ENCODE measurements around the gene CSAD. TPM values are rescaled to one million over a fixed set of nuclear protein-coding genes. Genes with fewer than 3 reads are reported as not detected.
A peak's percentile ranks its signal among the peaks of the same experiment; 100 is the strongest.

Gene CSAD
- total RNA-seq, 2 donors from 2014 or later: 70.8 to 89.5 TPM

GRCh38 chr12:53187145-53187899 lies 6.6 kb upstream of the CSAD start:
- peaks cover 17 to 37% of the 10 kb centered on the region in 2 donors for H3K4me1 ChIP-seq (ENCODE audit: control insufficient read depth in 1 of 2, low read depth in 2 of 2)
- TF ChIP-seq CTCF (IDR thresholded peaks at IDR 0.05): no peak
- no peaks in the 10 kb centered on the region for H3K9me3 ChIP-seq
- no peak for DNase-seq (ENCODE audit: low spot score)
- H3K27me3 ChIP-seq (replicated peaks; ENCODE audit: insufficient read depth): no peaks in the 10 kb centered on the region
- peaks cover 41% of the 10 kb centered on the region for H3K36me3 ChIP-seq
- H3K4me3 ChIP-seq: no peak overlapping the region
- no peak for ATAC-seq (ENCODE audit: insufficient number of reproducible peaks, low FRiP score, low read depth)
- no peak overlapping the region for H3K27ac ChIP-seq

GRCh38 chr12:53186745-53187144 lies 6.0 kb upstream of the CSAD start:
- Histone ChIP-seq H3K27me3 (replicated peaks; ENCODE audit: insufficient read depth) (no peaks in the 10 kb centered on the region), H3K36me3 (peaks cover 41% of the 10 kb centered on the region), H3K27ac (no peak overlapping the region), H3K4me3 (no peak overlapping the region), H3K9me3 (no peaks in the 10 kb centered on the region), H3K4me1 (ENCODE audit: control insufficient read depth in 1 of 2, low read depth in 2 of 2) (peaks cover 23 to 43% of the 10 kb centered on the region in 2 donors)
- DNase-seq (ENCODE audit: low spot score) (no peak), ATAC-seq (ENCODE audit: insufficient number of reproducible peaks, low FRiP score, low read depth) (no peak)
- no peak for TF ChIP-seq CTCF (IDR thresholded peaks at IDR 0.05)

- Histone ChIP-seq H3K4me1 (ENCODE audit: control insufficient read depth in 1 of 2, low read depth in 2 of 2) (peaks cover 27 to 49% of the 10 kb centered on the region in 2 donors), H3K27me3 (replicated peaks; ENCODE audit: insufficient read depth) (no peaks in the 10 kb centered on the region), H3K27ac (no peak overlapping the region), H3K4me3 (no peak overlapping the region), H3K9me3 (no peaks in the 10 kb centered on the region), H3K36me3 (peaks cover 41% of the 10 kb centered on the region)
- ATAC-seq (ENCODE audit: insufficient number of reproducible peaks, low FRiP score, low read depth): no peak
- DNase-seq (ENCODE audit: low spot score): no peak
- TF ChIP-seq CTCF (IDR thresholded peaks at IDR 0.05): no peak
These were observed 4.9 kb upstream of the CSAD start for GRCh38 chr12:53185582-53186153.

- no peak for TF ChIP-seq CTCF (IDR thresholded peaks at IDR 0.05)
- no peak for DNase-seq (ENCODE audit: low spot score)
- peaks cover 41% of the 10 kb centered on the region for H3K36me3 ChIP-seq
- no peak overlapping the region for H3K27ac ChIP-seq
- no peaks in the 10 kb centered on the region for H3K9me3 ChIP-seq
- ATAC-seq (ENCODE audit: insufficient number of reproducible peaks, low FRiP score, low read depth): no peak
- no peaks in the 10 kb centered on the region for H3K27me3 ChIP-seq (replicated peaks; ENCODE audit: insufficient read depth)
- no peak overlapping the region for H3K4me3 ChIP-seq
- H3K4me1 ChIP-seq (ENCODE audit: control insufficient read depth in 1 of 2, low read depth in 2 of 2): peaks cover 27 to 45% of the 10 kb centered on the region in 2 donors
These were observed 4.1 kb upstream of the CSAD start for GRCh38 chr12:53184828-53185227.

- Histone ChIP-seq H3K9me3 (no peaks in the 10 kb centered on the region), H3K4me1 (ENCODE audit: control insufficient read depth in 1 of 2, low read depth in 2 of 2) (peaks cover 33 to 55% of the 10 kb centered on the region in 2 donors), H3K4me3 (peak overlapping the region; percentile 87), H3K27me3 (replicated peaks; ENCODE audit: insufficient read depth) (no peaks in the 10 kb centered on the region), H3K27ac (no peak overlapping the region), H3K36me3 (peaks cover 34% of the 10 kb centered on the region)
- no peak for TF ChIP-seq CTCF (IDR thresholded peaks at IDR 0.05)
- DNase-seq (ENCODE audit: low spot score): no peak
- ATAC-seq (ENCODE audit: insufficient number of reproducible peaks, low FRiP score, low read depth): no peak
These were observed 2.2 kb upstream of the CSAD start for GRCh38 chr12:53182903-53183302.

All from thoracic aorta (tissue), 2 donors.